Gastrocnemius medialis (tissue), 4 donors: ENCODE measurements around the gene RNU11.

Experiments
- POLR2A ChIP-seq, 2 donors: fragments of 450-650 bp; IDR thresholded peaks; one replicate each; pipeline ENCODE4 v1.6.1; 2017; ENCODE audit warnings: antibody characterized with exemption in 2 of 2, mild to moderate bottlenecking in 2 of 2, moderate library complexity in 2 of 2
- TF ChIP-seq, protein P1 (sequence below), 5 experiments: fragments of 450-650 bp in 3 of 5; fragments of 200-600 bp in 2 of 5; sonication (generic) in 2 of 5; IDR thresholded peaks in 4 of 5; conservative IDR thresholded peaks in 1 of 5; 1 replicate in 4 of 5; 2 replicates in 1 of 5; pipeline ENCODE4 v1.5.1; 2016 to 2019; ENCODE audit warnings: antibody characterized with exemption in 5 of 5, mild to moderate bottlenecking in 3 of 5, moderate library complexity in 3 of 5

DNA sequence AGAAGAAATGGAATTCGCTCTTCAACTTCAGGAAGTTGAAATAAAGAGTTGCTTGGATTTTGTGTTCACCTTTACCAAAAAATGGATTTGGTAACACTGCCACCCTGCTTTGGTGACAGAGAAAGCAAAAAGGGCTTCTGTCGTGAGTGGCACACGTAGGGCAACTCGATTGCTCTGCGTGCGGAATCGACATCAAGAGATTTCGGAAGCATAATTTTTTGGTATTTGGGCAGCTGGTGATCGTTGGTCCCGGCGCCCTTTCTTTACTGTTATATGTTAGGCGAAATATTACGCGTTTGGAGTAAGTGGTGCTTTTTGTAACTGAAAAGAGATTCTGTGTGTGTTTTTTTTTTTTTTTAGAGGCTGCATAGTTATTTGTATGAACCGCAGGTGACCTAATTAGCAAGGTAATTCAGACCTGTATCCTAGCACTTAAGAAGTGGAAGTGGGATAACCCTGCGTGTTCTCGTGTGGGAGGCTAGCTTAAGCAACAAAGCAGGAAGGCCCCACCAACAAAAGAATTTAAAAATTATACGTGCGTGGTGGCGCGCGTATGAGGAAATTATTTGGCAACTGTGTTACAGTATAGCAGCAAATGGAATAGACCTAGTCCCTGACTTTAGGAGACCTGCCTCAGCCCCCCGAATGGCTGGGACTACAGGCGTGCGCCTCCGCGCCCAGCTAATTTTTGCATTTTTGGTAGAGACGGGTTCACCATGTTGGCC lies at the start of gene RNU11:
- TF ChIP-seq, protein P1, sequence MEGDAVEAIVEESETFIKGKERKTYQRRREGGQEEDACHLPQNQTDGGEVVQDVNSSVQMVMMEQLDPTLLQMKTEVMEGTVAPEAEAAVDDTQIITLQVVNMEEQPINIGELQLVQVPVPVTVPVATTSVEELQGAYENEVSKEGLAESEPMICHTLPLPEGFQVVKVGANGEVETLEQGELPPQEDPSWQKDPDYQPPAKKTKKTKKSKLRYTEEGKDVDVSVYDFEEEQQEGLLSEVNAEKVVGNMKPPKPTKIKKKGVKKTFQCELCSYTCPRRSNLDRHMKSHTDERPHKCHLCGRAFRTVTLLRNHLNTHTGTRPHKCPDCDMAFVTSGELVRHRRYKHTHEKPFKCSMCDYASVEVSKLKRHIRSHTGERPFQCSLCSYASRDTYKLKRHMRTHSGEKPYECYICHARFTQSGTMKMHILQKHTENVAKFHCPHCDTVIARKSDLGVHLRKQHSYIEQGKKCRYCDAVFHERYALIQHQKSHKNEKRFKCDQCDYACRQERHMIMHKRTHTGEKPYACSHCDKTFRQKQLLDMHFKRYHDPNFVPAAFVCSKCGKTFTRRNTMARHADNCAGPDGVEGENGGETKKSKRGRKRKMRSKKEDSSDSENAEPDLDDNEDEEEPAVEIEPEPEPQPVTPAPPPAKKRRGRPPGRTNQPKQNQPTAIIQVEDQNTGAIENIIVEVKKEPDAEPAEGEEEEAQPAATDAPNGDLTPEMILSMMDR (IDR thresholded peaks at IDR 0.05 in 4 of 5, conservative IDR thresholded peaks at IDR 0.05 in 1 of 5) = peak in 1 of 5 experiments; percentile 7
- peak; percentile 99 to 100 for TF ChIP-seq POLR2A (IDR thresholded peaks at IDR 0.05)
